Measurements from ENCODE around the gene ADPRS.

GRCh38 chr1:36108314-36108713, 19.6 kb downstream of the ADPRS start:
- no peak for TF ChIP-seq TAF1 (IDR thresholded peaks at IDR 0.05; ENCODE audit: borderline replicate concordance, insufficient read depth, low read length)
- TF ChIP-seq POLR2AphosphoS5 (IDR thresholded peaks at IDR 0.05; ENCODE audit: low read depth, low read length), result no peak
